GM21786 (cell line): Measurements from ENCODE around the gene SEMA4D.
"Not testable (repeated sequence)": the region's sequence is repeated elsewhere in the genome, so short reads cannot be mapped to it uniquely, and the experiment has no call there.

ENCODE experiments used
- ATAC-seq: cut with Tn5 transposase; IDR thresholded peaks from one replicate; pipeline ENCODE4 v1.9.1; 2021; ENCODE audit not compliant: unreplicated experiment

Gene SEMA4D

DNA sequence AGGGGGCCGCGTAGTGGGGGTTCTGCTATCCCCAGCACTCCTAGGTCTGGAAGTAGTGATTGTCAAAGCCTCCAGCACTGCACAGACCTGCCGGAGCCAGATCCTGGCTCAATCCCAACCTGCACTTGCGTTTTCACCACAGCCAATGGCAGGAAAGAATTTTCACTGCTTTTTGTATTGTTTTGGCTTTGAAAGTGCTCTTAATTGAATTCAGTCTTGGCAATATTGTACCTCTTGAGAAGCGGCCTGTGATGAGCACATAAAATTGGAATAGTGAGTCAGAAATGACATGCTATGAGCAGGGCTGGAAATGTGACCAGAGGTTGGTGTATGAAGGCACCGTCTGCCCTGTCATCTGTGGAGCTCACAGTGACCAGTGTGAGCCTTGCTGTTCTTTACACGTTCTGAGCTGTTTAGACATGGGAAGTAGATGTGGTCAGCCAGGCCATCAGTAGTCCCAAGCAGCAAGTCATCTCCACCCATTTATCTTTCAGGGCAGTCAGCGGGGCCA is 138.1 kb downstream of the SEMA4D start:
- ATAC-seq: no peak

DNA sequence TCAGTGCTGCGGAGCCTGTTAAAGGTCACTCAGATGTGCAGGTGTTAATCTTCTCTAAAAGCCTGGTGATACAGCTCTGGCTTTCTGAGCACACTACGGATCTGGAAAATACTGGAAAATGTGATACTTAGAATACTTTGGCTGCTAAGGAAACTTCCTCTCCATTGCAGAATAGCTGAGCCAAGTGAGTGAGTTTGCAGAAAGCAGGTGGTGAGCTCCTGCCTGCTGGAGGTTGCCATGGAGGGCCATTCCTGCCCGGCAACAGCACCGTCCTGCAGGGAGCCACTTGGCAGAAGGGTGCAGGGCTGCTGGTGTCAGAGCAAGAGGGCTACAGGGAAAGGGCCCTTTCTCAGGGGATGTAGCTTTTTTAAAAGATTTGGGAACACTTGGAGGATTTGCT is 138.9 kb downstream of the SEMA4D start:
- no peak for ATAC-seq

DNA sequence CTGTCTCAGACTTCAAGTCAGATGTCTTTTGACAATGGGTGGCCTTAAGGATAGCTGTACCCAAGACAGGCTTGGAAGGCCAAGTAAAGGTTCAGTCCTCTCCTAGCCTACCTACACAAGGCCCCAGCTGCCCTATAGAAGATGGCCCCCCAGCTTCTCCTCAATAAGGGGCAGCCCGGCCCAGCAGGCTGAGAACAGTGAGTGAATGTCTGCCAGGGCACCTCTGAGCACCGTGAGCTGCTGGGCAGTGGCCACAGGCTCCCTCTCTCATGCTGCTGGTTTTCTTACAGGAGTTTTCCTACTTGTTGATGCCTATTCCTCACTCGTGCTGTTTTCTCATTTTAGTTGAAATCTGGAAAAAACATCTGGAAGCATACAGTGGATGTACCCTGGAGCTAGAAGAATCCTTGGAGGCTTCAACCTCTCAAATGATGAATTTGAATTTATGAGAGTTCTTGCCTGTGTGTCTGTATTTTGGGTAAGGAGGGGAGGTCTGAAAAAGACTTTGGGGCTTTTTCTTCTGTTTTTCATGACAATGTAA is 139.5 kb downstream of the SEMA4D start:
- no peak for ATAC-seq

DNA sequence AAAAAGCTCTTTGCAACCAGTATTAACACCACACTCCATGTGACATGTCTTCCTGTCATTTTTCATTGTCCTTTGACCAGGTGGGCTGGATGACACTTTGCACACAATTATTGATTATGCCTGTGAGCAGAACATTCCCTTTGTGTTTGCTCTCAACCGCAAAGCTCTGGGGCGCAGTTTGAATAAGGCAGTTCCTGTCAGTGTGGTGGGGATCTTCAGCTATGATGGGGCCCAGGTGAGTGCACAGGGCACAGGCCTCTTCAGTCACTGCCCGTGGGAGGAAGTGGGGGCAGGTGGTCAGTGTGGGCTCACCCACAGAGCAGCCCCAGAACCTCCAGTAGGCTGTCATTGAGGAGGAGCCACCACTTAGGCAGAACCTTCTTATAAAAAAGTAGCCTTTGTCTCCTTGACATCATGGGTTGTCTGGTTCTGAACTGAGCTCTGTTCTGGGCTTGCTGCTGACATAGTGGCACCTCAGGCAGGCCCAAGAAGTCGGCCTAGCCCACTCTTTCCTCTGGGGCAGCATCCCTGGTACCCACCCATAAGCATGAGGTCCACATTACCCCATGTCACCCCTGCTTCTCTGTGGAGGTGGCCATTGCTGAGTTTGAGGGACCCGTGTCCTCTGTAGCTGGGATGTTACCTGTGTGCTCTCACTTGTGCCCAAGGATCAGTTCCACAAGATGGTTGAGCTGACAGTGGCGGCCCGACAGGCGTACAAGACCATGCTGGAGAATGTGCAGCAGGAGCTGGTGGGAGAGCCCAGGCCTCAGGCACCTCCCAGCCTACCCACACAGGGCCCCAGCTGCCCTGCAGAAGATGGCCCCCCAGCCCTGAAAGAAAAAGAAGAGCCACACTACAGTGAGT is 140.3 kb downstream of the SEMA4D start:
- no peak for ATAC-seq

DNA sequence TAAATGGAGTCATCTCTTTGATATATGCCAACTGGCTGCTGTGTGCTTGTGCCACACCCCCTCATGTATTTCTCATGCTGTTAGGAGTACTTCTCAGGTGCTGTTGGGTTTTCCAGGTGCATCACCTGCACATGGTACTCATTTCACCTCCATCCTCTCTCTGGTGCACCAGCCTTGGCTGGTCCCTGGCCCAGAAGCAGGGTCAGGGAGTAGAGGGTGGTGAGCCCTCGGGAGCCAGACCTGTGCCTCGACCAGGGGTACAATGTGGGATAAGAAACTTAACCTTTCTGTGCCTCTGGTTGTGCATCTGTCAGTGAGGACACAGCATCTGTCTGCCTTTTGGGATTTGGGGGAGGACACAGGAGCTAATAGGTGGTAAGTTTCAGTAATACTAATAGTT is 141.1 kb downstream of the SEMA4D start:
- ATAC-seq: no peak

DNA sequence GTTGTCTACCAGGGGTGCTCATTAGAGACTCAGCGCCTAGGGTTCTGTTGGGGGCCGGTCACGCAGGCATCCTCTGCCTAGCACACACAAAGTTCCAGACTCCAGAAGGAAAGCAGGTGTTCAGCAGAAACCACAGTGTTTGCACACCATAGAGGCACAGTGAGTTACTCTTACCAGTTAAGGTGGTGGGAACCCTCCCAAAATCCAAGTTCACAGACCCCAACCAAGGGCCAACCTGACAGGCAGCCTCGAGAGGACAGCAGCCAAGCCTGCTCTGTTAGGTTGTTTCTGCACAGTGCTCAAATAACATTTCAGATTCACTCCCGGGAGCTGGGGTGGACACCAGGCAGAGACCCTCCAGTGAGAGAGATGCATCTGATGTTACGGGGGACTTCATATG is 143.4 kb downstream of the SEMA4D start:
- ATAC-seq: no peak

DNA sequence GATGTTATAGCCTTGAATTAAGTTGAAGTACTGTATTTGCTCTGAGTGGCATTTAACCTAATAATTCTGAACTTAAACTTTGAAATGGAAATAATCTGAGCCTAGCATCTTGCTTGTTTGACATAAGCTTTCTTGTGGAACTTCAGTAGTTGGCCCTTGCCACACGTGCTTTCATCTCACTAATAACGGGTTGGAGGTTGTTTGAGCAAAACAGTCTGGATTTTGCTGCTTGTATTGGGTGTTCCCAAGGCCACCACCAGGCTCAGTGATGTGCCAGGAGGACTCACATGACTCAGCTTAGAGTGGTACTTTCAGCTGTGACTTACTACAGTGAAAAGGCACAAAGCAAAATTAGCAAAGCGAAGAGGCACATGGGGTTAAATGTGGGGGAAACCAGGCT is 143.9 kb downstream of the SEMA4D start:
- ATAC-seq: no peak

DNA sequence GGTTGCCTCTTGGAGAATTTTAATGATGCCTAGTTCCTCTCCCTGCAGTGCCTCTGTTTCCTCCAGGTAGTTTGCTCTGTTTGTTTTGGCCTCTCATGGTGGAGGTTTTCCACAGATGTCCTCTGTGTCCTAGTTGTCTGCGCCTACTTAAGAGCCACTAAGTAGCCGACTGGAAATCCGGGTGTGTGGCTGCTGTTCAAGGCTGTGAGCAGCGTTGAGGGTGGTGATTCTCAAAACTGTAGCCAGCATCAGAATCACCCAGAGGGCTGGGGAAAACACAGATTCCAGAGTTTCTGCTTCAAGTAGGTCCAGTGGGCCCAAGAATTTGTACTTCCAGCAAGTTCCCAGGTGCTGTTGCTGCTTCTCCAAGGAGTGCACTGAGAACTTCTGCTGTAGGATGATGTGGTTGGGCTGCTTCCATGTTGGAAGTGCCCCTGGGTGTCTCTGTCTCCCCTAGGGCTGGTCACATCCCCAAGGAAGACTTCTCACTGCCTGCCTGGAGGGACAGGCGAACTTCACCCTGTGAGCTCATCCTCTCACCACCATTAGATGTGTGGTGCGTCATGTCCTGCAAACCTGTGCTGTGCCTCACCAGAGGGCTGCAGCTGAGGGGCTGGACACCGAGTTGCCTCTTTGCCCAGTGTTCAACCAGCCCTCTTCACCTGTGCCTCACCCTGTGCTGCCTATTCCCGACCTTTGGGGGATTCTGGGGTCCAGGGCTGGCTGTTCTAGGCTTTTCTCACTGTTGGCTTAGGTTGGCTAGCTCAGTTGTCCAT is 144.9 kb downstream of the SEMA4D start:
- ATAC-seq: no peak

DNA sequence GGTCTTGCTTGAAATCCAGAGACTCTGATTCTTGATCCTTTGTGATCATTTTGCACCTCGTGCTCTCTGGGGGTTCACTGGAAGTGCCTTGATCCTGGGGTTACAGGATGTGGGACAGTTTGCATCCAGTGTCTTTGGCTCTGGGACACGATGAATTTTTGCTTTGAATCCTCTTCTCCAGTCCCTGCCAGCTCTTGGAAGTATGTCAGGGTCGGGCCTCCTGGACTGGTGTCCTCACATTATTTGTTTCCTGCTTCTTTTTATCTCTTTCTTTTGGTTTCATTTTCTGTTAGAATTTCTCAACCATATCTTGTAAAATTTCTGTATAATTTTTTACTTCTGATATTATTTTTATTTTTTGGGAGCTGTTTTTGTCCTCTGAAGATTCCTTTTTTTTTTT is 145.5 kb downstream of the SEMA4D start:
- ATAC-seq: no peak

DNA sequence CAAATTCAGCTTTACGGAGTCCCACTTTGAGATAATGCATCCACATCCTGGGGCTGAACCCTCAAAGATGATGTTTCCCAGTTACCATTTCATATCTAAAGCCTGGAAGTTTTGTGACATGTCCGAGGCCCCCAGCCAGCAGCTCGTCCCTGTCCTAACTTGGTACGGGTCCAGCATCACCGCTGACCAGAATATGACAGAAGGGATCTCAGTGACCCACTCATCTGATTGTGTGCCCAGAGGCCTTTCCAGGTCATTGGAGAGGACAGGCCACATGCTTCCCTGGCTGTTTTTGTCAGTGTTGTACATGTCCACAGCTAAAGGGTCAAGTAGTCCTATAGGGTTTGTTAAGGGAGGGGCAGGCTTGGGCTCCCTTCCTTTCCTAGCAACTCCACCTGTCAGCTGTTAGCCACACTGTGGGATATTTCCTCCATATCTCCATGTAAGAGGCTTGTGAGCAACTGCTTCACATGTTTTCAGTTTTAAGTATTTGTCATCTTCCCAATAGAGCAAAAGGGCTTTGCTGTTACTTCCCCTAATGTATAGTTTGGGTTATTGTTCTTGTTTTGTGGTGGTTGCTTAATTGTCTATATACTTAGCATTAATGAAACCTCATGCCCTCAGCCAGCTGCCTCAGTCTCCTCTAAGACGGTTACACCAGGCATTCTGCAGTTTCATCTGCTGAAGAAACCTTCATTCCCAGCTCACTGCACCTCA is 146.2 kb downstream of the SEMA4D start:
- ATAC-seq: no peak

DNA sequence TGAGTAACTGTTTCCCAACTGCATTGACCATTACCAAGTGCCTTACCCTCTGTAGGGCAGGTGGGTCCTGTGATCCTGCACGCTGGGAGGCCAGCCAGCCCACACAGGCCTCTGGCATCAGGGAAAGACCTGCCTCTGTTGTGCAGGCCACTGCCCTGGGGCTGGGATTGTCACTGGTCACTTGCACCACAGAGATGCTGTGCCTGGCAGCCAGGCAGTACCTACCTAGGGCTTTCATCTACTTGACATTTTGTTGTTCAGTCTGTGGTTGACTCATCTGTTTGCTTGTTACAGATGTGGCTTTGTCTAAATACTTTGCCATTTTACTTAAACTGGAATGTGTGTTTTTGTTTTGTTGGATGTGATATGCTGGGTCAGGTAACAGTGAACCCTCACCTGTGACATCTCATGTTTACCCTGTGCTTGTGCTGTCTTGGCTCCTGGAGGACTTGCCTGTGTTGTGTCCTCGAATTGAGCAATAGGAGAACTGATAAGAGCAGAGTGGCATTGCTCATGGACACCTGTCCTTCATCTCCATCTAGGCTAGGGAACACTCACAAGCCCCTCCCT is 146.8 kb downstream of the SEMA4D start:
- no peak for ATAC-seq

DNA sequence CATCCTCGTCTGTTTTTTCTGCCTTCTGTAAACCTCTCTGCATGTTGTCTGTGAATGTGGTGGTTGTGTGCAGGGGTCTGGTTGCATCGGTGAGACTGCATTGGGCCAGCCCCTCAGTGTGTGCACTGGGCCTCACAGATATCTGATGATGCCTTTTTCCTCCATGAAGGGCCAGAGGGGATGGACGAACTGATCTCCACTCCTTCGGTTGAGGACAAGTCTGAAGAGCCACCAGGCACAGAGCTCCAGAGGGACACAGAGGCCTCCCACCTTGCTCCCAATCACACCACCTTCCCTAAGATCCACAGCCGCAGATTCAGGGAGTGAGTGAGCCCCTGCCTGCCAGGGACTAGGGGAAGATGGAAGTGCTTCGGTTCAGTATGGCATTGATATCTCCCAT is 148.3 kb downstream of the SEMA4D start:
- no peak for ATAC-seq

DNA sequence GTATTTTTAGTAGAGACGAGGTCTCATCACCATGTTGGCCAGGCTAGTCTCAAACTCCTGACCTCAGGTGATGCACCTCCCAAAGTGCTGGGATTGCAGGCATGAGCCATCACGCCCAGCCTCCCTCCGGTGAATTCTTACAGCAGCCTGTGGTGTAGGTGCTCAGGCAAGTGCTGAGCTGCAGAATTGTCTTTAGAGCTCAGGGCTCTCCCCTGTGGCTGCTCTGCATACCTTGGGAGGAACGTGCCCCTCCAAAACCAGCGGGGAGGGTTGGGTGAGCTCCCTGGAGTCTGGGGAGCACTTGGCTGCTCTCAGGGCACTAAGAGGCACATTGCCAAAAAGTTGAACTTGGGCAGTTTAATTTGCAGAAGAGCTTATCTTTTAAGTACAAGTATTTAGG is 150.3 kb downstream of the SEMA4D start:
- ATAC-seq: no peak

DNA sequence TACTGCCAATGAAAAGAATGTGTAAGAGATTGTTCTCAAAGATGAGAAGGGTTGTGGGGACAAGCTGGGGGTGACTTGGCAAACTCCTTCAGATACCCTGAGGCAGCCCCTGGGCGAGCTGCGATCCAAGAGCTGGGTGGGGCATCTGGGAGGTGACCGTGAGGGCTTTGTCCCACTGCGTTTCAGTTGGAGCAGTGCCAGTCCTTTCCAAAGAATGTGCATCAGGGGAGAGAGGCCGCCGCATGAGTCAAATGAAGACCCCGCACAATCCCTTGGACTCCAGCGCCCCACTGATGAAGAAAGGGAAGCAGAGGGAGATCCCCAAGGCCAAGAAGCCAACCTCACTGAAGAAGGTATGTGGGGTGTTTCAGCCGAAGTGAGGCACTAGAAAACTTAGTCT is 151.2 kb downstream of the SEMA4D start:
- no peak for ATAC-seq

DNA sequence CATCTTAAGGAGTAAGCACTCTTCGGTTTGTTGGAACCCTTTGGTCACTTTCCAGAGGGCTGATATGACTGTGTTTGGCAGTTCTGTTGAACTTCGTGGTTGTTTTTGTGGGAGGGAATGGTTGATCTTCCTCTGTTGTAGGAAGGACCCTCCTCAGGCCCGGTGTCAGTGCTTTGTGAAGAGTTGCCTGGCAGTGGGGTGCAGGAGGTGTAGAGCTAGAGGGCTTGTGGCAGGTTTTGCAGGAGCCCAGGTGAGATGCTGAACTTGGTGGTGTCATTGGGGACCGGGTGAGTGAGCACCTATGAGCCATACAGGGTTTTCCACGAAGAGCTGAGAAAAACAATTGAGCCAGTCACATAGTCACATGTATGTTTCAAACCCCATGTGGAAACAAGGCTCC is 152.4 kb downstream of the SEMA4D start:
- ATAC-seq: no peak

DNA sequence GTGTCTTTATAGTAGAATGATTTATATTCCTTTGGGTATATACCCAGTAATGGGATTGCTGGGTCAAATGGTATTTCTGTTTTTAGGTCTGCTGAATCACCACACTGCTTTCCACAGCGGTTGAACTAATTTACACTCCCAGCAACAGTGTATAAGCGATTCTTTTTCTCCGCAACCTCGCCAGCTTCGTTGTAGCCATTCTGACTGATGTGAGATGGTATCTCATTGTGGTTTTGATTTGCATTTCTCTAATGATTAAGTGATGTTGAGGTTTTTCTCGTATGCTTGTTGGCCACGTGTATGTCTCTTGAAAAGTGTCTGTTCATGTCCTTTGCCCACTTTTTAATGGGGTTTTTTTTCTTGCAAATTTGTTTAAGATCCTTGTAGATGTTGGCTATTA is 154.1 kb downstream of the SEMA4D start:
- ATAC-seq: not testable (repeated sequence)

DNA sequence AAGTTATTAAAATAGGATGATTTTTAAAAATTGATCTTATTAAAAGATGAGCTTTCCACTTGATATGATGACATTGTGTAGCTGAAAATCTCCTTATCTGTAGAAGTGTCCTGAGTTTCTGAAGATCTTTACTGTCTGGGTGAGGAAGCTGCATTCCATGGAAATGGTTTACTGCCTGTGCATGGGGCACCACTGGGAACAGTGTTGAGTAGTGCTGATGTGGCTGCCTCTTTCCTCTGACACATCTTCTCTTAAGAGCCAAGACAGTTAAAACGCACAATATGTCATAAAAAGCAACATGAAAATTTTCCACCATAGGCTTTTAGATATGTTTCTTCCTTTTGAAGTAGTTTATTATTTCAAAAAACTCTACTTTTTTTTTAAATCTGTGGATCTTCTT is 155.0 kb downstream of the SEMA4D start:
- no peak for ATAC-seq

DNA sequence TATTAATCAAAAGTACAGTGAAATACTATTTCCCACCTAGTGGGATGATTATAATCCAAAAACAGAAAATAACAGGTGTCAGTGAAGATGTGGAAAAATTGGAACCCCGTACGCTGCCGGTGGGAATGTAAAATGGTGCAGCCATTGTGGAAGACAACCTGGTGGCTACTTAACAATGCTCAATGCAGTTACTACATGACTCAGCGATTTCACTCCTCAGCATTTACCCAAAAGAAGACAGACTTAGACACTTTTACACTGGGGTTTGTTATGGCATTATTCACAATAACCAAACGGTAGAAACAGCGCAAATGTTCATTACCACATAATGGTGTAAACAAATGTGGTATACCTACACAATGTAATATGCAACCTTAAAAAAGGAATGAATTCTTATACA is 155.7 kb downstream of the SEMA4D start:
- no peak for ATAC-seq

DNA sequence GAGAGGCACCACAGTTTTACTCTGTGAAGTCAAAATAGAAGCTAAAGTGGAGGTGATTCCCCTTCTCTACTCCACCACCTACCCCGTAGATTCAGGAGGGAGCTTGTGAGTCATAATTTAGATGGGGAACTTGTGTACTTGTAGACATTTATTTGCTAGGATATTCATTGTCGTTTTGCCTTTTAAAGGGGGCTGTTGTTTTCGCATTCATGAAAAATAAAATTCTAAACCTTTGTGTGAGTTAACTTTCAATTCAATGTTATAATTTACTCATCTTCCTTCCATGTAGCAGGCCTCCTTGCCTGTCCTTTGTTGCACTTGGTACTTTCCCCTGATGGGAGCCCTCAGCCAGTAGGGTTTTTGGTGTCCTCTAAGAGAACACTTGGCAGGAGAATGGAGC is 157.6 kb downstream of the SEMA4D start:
- peak; percentile 90 for ATAC-seq

DNA sequence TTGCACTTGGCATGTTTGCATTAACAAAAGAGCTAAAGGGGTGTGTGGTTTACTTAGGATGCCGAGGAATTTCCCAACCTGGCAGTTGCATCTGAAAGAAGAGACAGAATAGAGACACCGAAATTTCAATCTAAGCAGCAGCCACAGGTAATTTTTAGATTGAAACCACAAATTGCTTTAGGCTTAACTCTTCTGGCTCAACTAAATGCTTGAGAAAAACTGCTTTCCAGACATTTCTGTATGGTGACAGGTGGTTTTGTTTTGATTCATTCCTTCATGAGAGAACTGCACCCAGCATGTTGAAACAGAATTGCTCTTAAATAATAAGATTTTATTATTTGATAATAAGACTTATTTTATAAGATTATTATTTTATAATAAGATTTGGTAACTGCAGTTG is 158.1 kb downstream of the SEMA4D start:
- ATAC-seq: no peak

DNA sequence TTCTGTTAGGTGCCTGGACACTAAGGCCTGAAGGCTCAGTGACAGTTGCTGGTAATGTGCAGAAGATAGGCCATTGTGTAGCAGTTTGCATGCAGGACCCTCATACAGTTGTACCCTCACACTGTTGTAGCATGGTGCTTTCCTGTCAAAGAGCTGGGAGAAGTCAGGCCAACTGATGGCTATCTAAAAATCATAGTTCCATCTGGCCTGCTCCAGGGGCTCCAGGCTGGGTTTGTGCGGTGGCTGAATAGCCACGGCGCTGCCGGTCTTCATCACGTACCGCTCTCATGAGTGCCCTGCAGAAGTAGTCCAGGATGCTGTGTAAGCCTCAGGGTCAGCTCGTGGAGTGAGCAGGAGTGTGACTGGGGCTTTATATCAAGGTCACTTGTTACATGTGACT is 167.4 kb downstream of the SEMA4D start:
- ATAC-seq: no peak
